SKM-1 (cell line): ENCODE measurements around the gene MED25.

Experiments used
- DNase-seq: peaks from one replicate; lab custom pipeline; 2025; ENCODE audit not compliant: unreplicated experiment; lab: John Stamatoyannopoulos, UW

The MED25 gene

GRCh38 chr19:49870309-49870901 lies 52.3 kb downstream of the MED25 start:
- DNase-seq, result no peak

- DNase-seq, result no peak
These were observed 53.4 kb downstream of the MED25 start for GRCh38 chr19:49871349-49871985.

DNA sequence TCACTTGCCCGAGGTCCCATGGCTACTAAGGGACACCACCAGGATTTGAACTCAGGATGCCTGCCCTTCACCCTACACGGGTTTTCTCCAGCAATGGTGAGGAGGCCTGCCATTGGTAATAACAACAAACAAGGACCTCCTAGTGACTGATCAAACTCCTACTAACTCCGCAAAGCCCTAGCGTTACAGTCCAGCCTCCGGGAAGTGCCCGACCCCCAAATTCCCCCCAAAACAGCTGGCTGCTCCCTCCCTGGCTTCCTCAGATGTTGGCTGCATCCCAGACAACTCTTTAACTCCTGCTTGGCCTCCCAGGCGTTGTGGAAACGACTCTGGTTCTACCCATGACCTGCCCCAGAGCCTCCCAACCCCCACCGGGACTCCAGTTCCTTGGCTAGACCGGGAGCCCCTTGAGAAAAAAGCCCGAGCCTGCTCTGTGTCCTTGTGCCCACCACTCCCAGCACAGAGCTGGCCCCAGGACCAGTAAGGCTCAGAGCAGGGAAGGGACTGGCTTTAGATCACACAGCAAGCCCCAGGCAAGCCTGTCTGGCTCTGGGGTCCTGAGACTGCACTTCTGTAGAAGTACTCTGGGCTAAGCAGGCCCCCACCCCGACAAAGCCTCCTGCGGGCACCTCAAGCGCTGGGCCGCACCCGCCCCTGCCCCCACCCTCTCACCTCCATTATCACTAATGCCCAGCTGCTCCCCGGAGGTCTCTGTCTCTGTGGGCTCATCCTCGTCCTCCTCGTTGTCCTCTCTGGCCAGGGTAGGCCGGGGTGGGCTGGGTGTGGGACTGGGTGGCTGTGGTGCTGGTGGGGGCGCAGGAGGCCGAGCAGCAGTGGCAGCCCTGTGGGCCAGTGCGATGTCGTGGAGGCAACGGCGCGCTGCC lies 54.4 kb downstream of the MED25 start:
- DNase-seq, result no peak

DNA sequence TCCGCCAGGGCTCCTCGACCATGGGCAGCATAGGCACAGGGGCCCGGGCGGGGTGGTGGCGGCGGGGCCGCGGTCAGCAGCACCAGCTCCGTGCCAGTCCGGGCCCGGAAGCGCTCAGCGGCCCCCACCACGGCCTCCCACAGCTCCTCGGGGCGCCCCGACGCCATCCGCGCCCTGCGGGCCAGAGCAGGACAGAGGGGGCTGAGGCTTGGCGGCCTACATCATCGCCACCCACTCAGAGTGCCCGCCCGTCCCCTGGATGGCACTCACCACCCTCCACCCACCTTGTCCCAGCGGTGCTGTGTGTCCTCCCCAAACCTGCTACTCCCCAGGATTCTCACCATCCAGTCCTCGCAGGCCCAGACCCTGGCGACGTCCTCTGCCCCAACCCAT lies 55.0 kb downstream of the MED25 start:
- no peak for DNase-seq

GRCh38 chr19:49873834-49874233 lies 55.7 kb downstream of the MED25 start:
- no peak for DNase-seq

DNA sequence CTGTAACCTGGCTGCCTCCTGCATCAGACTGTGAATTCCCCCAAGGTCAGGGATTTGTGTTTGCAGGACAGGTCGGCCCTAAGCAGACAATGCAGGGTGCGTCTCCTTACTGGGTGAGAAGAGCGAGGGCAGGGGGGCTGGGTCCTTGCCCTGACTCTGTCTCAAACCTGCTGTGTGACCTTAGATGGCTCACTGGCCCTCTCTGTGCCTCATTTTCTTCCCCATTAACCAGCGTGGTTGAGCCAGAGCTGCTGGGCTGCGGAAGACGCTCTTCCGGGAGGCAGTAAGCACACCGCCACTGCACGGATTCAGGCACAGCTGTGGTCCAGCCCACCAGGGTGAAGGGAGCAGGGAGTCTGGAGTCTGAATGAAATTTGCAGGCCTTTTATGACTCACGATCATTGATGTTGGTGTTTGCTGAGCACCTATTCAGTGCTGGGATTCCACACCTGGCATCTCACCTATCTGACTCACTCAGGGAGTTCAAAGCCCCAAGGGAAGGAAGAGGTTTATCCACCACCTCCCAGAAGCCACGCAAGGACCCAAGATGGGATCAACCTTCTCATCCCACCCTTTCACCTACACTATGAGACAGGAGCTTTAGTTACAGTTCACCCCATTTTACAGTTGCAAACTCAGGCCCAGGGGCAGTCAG lies 56.5 kb downstream of the MED25 start:
- no peak for DNase-seq

DNA sequence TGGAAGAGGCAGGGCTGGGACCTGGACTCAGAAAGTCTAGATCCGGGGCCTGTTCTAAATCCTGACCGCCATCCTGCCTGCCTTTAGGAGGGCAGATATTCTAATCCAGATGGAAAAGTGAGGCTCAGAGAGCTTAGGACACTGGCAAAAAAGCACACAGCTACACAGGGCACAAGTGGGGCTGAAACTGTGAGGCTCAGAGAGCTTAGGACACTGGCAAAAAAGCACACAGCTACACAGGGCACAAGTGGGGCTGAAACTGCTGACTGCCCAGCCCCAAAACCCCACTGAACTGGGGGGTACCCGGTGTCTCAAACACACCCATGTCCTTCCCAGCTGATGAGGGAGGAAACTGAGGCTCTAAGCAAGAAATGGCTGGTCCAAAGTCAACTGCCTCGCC lies 57.1 kb downstream of the MED25 start:
- no peak for DNase-seq

DNA sequence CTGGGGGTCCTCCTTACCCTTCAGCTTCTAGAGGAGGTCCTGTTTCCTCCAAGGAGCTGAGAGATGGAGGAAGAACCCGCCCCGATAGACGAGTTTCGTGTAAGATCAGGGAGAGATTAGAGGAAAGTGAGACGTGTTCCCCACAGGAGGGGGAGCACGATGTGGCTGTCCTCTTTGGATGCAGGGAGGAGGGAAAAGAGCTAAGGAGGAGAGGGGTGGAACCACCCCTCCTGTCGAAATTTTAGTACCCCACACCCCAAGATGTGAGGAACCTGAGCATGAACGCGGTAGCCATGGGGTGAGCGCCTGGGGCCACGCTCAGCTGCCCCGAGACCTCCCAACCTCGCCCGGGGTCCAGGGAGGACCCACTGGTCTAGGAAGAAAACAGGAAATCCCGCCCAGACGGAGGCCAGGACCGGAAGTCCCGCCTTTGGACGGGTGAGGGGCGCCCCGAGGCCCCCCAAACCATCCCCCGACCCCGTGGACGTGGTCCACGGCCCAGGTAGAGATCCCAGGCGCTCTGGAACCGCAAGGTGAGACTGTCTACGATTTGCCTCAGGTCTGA lies 57.9 kb downstream of the MED25 start:
- DNase-seq, result no peak

DNA sequence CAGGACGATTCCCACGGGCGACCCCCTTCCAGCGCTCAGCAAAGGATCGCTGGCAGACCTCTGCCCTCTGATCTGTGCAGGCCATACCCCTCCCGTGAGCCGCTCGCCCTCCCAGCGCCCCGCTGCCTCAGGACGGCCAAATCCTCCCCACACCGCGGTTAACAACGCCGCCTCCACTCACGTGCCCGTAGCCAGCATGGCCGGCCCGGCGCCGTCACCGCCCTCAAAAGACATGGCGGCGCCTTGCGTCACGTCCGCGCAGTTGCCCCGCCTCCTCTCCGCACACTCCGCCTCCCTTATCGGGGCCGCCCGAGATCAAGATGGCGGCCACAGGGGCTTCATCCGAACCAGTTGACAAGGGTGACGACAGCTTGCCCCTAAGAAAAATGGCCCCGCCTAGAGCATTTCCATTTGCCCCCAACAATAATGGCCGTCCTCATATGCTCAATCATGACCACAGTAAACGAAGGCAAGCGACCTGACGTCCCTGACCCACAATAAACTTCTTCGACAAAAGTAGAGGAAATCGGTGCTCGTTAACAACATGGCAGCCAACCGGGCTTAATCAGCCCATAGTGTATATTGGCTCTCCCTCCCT lies 58.4 kb downstream of the MED25 start:
- DNase-seq, result peak; percentile 66

DNA sequence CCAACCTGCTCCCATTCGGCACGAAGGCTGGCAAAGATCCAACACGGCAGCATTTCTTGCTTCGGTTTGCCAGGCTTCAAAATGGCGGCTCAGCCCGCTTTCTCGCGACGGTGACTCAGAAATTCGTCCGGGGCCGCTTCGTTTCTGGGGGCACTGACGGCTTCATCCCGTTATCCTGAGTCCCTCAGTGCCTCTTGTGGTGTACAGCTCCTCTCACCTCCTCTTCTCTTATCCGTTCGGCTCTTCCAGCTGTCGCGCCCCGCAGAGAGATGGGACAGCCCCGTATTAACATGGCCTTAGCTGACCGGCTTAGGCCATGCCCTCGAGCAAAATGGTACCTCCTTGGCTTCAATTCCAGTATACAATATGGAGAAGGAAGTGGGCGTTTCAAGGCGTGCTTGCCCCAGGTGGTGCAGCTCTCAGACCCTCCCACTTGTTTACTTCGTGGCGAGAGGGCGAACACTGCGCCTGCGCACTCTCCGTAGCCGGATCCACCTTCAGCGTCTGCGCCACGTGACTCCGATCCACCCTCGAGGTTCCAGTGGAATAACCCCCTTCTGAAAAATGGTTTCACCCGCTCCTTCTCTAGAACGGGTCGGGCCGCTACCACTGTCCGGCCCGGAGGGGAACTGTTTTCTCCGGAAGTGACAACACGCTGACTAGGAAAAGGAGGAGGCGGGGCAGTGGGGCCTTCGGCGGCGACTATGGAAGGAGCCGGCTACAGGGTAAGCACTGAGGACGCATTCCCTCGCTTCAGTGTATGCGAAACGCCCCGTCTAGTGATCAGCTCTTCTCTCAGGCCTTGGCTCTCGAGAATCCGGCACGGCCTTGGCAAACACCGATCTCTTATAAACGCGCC lies 59.2 kb downstream of the MED25 start, which contains the start of the genes AKT1S1 and TBC1D17:
Gene AKT1S1, minus strand, starts transcription at position 336 of the 859 bp plus-strand sequence. CDS start 4,060 bp downstream, outside the sequence.
Gene TBC1D17, plus strand, starts transcription at position 683 of the 859 bp plus-strand sequence. Its CDS starts 22 bp downstream, at position 705.
- peak; percentile 87 for DNase-seq

GRCh38 chr19:49877879-49878743 lies 60.0 kb downstream of the MED25 start:
- peak; percentile 38 for DNase-seq

DNA sequence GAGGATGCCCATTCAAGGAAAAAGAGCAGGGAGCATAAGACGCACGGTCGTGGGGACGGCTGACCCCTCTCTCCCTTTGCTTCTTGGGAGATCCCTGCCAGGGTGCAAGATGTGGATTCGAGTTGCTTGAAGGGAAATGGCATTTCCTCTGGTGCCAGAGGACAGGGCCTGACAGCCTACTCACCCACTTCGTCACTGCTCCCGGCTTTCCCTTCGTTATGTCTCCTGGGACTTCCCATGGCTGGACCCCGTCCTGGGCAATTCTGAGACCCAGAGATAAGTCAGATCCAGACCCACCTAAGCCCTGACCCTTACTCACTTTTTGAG lies 60.6 kb downstream of the MED25 start:
- DNase-seq, result no peak

- DNase-seq, result no peak
These were observed 61.3 kb downstream of the MED25 start for GRCh38 chr19:49879243-49879963.

- no peak for DNase-seq
These were observed 62.2 kb downstream of the MED25 start for GRCh38 chr19:49880162-49880869.

GRCh38 chr19:49881186-49881585 lies 63.1 kb downstream of the MED25 start:
- no peak for DNase-seq

DNA sequence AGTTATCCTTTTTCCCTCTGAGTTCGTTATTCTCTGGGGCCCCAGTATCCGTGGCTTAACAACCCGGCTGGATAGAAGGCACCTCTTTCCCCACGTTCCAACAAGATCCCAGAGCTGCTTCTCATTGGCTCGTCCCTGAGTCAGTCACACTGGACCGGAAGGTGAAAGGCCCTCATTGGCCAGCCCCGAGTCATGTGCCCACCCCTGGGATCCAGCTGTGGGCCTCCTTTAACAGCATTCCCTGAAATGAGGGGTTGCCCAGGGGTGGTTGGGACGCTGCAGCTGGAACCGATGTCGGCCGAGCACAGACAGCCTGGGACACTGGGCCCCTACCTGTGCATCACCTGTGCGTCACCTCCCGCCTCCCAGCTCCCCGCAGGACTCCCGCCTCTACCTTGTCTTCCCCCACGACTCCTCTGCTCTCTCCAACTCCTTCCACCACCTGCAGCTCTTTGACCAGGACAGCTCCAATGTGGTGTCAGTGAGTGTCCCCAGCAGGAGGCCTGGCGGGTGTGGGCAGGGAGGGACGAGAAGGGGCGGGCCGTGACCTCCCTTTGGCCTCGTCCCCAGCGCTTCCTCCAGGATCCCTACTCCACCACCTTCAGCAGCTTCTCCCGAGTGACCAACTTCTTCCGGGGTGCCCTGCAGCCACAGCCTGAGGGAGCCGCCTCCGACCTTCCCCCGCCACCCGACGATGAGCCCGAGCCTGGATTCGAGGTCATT lies 63.7 kb downstream of the MED25 start:
- DNase-seq, result no peak

GRCh38 chr19:49882643-49883042 lies 64.6 kb downstream of the MED25 start:
- no peak for DNase-seq
